Left renal cortex interstitium (tissue), 4 donors: ENCODE data around the gene TMED1. TPM values are rescaled to one million over a fixed set of nuclear protein-coding genes. Genes with fewer than 3 reads are reported as not detected.

Experiments used
- DNase-seq, 4 donors: peaks; one replicate each; pipeline ENCODE4 v3.0.0-alpha.2; 2013; ENCODE audit warnings: low read depth in 4 of 4, low spot score in 2 of 4, missing footprints in 1 of 4
- polyA plus RNA-seq, 4 donors: library from polyadenylated mRNA; unstranded; fragments of 120-200 nt; gene quantifications; one replicate each; pipeline ENCODE4 v1.2.1, GENCODE V29; 2013; ENCODE audit not compliant: insufficient read length in 4 of 4

The TMED1 gene
- polyA plus RNA-seq, 4 donors: 52.3 to 80.3 (median 58.7) TPM

- no peak for DNase-seq
Observed at GRCh38 chr19:10835089-10835753, 791 bp downstream of the TMED1 start.

- DNase-seq: no peak
Observed at GRCh38 chr19:10832939-10833296, 3.1 kb downstream of the TMED1 start.

GRCh38 chr19:10831987-10832938 is 3.7 kb downstream of the TMED1 start:
- no peak for DNase-seq

GRCh38 chr19:10830931-10831779 is 4.9 kb downstream of the TMED1 start:
- DNase-seq: no peak

GRCh38 chr19:10830370-10830769 is 5.6 kb downstream of the TMED1 start:
- no peak for DNase-seq

DNA sequence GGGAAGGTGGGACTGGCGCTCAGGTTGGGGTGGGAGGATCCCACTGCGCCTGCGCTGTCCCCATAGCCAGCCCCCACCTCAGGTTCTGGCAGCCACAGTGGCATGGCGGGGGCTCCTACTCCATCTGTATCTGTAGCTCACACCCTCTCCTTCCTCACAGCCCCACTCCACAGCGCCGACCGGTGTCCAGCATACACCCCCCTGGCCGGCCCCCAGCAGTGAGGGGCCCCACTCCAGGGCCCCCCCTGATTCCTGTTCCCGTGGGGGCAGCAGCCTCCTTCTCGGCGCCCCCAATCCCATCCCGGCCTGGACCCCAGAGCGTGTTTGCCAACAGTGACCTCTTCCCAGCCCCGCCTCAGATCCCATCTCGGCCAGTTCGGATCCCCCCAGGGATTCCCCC is 6.0 kb downstream of the TMED1 start:
- no peak for DNase-seq

DNA sequence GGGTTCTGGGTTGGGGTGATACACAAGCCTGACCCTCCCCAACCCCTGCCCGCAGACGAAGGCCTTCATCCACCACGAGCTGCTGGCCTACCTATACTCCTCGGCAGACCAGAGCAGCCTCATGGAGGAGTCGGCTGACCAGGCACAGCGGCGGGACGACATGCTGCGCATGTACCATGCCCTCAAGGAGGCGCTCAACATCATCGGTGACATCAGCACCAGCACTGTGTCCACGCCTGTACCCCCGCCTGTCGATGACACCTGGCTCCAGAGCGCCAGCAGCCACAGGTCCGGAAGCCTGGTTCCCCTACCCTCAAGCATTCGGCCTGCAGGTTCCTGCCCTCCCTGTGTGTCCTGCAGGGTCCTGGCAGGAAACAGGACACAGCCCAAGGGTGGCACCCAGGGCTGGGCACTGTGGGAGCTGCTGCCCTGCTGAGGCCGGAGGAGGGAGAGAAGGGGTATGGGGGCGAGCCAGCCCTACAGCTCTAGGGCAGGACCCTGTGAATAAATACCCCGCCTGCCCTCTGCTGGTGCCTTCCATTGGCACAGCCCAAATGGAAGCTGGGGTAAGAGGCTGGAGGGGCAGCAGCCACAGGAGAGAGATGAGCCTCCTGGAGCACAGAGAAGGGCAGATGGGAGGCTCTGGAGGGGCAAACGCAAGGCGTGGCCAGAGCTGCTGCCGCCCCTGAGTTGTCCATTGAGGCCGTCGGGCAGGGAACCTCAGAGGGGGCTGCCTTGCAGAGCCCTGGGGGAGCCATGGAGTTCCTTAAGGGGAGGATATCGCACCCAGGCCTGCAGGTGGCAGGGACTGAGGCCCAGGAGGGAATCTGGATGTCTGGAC is 6.8 kb downstream of the TMED1 start:
- no peak for DNase-seq

- DNase-seq: no peak
Observed at GRCh38 chr19:10826846-10827245, 9.2 kb downstream of the TMED1 start.

DNA sequence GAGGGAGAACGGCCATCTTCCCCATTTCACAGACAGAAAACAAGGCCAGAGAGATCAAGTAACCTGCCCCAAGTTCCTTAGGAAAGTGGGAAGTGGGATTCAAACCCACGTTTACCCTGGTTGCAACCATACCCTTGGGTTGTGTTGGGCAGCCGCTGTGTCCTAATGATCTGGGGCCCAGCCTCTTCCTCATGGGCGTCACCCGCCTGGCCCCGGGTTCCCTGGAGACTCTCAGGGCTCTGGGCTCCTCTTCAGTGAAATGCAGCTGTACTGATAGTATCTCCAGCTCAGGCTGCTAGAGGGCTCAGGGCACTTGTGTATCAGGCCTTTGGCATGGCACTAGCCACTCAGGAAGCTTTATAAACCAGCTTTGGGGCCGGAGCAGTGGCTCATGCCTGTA is 9.8 kb downstream of the TMED1 start:
- DNase-seq: no peak

GRCh38 chr19:10823690-10824089 is 12.3 kb downstream of the TMED1 start:
- DNase-seq: no peak

GRCh38 chr19:10820173-10820572 is 15.8 kb downstream of the TMED1 start:
- no peak for DNase-seq

- DNase-seq: no peak
Observed at GRCh38 chr19:10819124-10820060, 16.6 kb downstream of the TMED1 start.

DNA sequence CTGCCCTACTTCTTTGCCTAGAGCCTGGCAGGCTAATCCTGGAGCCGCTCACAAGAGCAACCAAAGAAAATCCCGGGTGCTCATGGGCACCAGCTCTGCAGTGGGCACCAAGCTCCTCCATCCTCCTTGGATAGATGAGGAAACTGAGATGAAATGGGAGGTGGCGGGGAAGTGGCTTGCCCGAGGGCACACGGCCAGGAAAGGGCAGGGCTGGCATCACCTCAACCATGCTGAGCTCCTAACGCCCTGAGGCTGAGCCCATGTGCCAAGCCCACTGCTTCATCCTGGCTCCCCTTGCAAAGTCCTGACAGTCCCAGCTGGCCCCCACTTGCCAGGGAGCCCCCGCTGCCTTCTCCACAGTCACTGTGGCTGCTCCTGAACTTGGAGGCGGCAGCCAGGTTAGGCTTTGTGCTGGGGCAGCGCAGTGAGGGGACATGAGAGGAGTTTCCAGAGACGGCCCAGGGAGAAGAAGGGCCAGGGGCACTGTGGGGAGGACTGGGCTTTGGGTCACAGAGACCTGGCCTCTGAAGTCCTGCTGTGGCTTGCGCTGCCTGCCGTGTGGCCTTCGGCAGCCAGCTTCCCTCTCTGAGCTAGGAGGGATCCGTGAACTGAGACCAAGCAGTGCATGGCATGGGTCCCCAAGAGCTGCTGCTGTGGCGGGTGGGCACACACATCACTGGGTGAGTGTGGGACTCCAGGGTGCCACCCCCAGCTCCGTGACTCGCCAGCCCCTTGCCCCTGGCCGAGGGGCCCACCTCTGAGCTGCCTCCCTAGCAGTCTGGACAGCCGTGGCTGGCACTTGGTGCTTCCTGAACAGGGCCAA is 17.5 kb downstream of the TMED1 start:
- DNase-seq: no peak

- peak in 2 of 4 donors; percentile 18 to 38 for DNase-seq
Observed at GRCh38 chr19:10817291-10818038, 18.5 kb downstream of the TMED1 start.

- DNase-seq: no peak
Observed at GRCh38 chr19:10816691-10817090, 19.3 kb downstream of the TMED1 start.

DNA sequence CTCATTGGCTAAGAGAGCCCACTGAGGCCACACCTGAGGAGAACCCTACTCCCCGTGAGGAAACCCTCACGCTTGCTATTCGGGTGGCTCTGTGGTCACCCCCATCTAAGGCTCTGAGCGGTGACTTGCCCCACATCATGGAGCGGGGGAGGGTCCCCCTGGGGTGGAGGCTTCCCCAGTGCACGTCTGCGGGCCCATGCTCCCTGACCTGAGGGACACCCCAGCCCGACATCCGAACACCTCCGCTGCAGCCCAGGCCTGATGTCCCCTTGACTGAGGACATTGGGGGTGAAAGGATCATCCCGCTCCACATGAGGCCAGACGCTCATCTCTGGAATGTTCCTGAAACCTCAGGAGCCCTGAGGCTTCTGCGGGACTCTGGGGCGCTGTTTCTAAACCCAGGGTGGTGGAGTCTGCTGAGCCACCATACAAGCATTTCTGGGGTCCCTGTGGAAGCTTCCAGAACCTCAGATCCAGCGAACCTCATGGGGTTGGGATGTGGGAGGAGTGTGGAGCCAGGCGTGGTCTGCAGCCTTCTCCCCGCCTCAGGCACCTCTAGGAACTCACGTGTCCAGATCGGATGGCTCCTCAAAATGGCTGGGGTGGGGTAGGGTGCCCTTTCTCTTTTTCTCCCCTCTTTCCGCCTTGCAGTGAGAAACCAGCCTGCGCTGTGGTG is 19.9 kb downstream of the TMED1 start:
- no peak for DNase-seq

- no peak for DNase-seq
Observed at GRCh38 chr19:10815007-10815536, 20.9 kb downstream of the TMED1 start.
